LNCaP clone FGC (cell line): ENCODE results near the gene SEMA6B.

Experiments
- DNase-seq: peaks from one replicate; pipeline ENCODE4 v3.0.0-alpha.2; 2011; ENCODE audit warnings: low read depth
- H3K4me3 ChIP-seq: 2 replicates; pipeline ENCODE4 v1.5.1; 2011; ENCODE audit warnings: mild to moderate bottlenecking, low read depth, low read length, control low read depth
- TF ChIP-seq, protein P1 (sequence below): IDR thresholded peaks from 2 replicates; pipeline ENCODE4 v1.5.1; 2012; ENCODE audit warnings: mild to moderate bottlenecking; ENCODE audit not compliant: control insufficient read depth, insufficient read depth; ENCODE audit errors: extremely low read depth

The SEMA6B gene

DNA sequence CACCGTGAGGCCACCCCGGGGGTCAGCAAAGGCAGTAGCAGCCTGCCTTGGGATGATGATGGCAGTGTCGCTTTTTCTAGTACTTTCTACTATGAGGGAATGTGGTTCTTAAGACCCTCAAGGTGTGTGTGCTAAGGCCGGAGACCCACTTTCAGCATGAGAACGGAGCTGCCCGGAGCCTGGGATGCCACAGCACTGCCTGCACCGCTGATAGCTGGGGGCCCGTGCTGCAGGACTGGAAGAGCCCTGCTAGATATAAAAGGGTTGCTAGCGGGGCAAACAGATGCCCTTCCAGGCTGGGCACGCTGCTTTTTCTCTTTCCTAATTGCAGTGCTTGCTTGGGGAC, 55.7 kb downstream of the SEMA6B start:
- DNase-seq, result no peak
- H3K4me3 ChIP-seq, result no peak overlapping the region
- TF ChIP-seq, protein P1, sequence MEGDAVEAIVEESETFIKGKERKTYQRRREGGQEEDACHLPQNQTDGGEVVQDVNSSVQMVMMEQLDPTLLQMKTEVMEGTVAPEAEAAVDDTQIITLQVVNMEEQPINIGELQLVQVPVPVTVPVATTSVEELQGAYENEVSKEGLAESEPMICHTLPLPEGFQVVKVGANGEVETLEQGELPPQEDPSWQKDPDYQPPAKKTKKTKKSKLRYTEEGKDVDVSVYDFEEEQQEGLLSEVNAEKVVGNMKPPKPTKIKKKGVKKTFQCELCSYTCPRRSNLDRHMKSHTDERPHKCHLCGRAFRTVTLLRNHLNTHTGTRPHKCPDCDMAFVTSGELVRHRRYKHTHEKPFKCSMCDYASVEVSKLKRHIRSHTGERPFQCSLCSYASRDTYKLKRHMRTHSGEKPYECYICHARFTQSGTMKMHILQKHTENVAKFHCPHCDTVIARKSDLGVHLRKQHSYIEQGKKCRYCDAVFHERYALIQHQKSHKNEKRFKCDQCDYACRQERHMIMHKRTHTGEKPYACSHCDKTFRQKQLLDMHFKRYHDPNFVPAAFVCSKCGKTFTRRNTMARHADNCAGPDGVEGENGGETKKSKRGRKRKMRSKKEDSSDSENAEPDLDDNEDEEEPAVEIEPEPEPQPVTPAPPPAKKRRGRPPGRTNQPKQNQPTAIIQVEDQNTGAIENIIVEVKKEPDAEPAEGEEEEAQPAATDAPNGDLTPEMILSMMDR, result no peak

DNA sequence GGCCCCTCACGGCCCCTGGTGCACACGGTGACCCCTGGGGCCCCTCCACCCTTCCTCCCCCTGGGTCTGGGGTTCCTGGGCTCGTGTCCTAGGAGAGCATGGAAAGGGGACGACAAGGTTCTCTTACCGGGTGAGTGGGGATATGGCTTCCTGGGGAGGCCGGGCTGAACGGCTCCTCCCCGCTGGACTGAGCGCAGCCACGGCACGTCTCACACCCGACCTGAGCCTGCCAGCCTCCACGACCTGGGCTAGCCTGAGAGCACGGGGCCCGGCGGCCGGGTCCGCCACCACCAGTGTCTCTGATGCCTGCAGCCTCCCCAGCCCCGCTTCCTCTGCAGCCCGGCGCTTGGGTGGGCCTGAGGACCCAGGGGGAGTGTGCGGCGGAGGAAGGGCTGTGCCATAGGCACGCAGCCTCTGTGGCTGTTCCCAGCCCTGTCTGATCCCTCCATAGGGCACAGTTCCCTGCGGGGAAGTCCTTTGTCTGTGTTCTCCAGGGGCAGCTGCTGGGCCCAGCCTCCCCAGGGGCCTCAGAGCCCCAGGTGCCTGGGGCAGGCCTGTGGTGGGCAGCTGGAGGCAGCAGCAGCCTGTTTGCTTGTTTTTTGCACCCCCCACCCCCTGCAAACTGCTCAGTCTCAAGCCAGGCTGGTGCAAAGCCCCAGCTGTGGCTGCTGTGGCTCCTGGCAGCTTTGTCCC, 56.2 kb downstream of the SEMA6B start:
- H3K4me3 ChIP-seq, result no peak overlapping the region
- TF ChIP-seq, protein P1, result no peak
- no peak for DNase-seq

- no peak overlapping the region for H3K4me3 ChIP-seq
- TF ChIP-seq, protein P1, result no peak
- DNase-seq, result no peak
Observed at GRCh38 chr19:4502282-4503131, 57.0 kb downstream of the SEMA6B start.

DNA sequence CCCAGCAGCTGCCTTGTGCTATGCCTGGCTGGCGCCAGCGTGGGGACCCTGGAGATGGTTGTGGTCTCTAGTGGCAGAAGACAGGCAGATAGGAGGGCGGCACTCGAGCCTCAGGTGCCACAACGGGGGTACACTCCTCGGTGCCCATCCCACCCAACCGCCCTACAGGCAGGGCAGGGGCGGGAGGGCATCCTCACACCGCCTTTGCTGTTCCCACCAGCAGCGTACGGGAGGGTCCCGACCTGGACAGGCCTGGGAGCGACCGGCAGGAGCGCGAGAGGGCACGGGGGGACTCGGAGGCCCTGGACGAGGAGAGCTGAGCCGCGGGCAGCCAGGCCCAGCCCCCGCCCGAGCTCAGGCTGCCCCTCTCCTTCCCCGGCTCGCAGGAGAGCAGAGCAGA, 57.8 kb downstream of the SEMA6B start:
- DNase-seq, result no peak
- TF ChIP-seq, protein P1, result no peak
- no peak overlapping the region for H3K4me3 ChIP-seq

- TF ChIP-seq, protein P1, result no peak
- no peak overlapping the region for H3K4me3 ChIP-seq
- DNase-seq, result no peak
Observed at GRCh38 chr19:4500841-4501591, 58.5 kb downstream of the SEMA6B start.

GRCh38 chr19:4499855-4500254, 59.6 kb downstream of the SEMA6B start:
- no peak for DNase-seq
- TF ChIP-seq, protein P1, result no peak
- no peak overlapping the region for H3K4me3 ChIP-seq
